Activated CD4-positive, alpha-beta T cell treated with anti-CD3 and anti-CD28 coated beads, Interleukin-2, amount 50 U/mL, for 24 hours (primary cell): ENCODE data around the gene CNNM4.
A peak's percentile ranks its signal among the peaks of the same experiment; 100 is the strongest.
"Not testable (repeated sequence)": the region's sequence is repeated elsewhere in the genome, so short reads cannot be mapped to it uniquely, and the experiment has no call there.

Experiments
- DNase-seq, 2 donors: peaks; one replicate each; pipeline ENCODE4 v3.0.0-alpha.2; 2020; ENCODE audit warnings: low read depth in 1 of 2, low spot score in 1 of 2

CNNM4 gene

DNA sequence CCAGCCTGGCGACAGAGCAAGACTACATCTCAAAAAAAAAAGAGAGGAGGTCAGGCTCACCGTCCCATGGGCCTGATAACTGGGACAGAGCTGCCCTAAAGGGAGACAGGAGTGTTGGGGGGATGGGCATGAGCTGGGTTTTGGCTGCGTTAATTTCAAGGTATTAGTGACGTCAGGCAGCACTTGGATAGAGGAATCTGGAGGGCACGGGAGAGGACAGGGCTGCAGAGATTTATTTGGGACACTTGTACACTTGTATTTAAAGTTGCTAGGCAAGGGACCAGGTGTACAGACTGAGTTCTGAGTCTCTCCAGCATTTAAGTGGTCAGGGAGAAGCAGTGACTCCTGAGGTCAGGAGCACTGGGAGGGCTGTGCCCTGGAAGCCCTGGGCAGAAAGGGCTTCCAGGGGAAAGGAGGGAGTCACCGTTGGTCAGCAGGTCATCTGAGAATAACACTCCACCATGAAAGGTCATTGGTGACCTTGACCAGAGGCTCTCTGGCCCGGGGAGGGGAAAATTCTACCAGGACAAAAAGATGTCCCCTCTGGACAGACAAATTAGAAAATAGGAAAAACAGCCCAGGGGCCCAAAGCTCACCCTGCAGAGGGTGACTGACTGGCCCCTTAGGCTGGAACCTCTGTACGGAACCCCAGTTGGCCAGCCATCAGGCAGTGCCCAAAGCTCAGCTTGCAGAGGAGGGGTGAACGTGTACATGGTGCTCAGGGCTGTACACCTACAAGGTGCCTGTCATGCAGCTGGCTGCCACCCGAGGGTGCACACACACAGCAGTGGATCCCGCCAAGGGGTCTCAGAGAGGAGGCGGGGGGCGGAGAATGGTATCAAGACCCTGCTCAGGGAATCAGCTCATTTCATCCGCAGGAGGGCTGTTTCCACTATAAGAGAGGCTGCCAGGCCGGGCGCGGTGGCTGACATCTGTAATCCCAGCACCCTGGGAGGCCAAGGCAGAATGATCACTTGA is 32.4 kb downstream of the CNNM4 start:
- DNase-seq, result no peak

GRCh38 chr2:96795076-96795475 is 34.4 kb downstream of the CNNM4 start:
- DNase-seq, result no peak

- DNase-seq, result not testable (repeated sequence)
These were observed 35.8 kb downstream of the CNNM4 start for GRCh38 chr2:96796497-96796896.

- no peak for DNase-seq
These were observed 36.4 kb downstream of the CNNM4 start for GRCh38 chr2:96797066-96797625.

DNA sequence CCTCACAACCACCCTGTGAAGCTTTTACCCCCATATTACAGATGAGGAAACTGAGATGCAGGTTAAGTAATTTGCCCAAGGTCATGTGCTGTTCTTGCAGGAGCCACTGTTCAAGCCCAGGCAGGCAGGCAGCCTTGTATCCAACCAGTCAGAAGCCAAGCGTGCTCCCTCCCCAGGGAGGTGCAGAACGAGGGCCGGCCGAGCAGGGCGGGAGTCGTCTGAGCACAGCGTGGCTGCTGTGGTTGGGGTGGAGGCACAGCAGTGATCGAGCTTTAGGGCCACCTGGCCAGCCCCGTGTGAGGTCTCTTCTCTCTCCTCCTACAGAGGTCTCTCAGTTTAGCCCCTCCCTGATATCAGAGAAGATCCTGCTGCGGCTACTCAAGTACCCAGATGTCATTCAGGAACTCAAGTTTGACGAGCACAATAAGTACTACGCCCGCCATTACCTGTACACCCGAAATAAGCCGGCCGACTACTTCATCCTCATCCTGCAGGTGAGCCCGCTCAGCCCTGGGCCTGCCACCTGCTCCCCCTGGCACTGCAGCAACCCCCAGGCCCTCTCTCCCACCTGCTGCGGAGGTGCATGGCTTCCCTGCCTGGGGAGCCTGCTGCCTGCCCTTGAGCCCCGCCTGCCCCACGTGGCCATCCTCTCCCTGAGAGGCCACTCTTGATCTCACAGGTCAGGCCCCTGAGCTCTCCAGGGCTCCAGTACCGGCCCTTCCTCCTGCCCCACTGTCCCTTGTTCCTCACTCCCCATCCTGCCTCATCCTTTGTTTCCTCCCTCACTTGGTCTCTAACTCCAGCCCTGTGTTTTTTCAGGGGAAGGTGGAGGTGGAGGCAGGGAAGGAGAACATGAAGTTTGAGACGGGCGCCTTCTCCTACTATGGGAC is 38.3 kb downstream of the CNNM4 start:
- DNase-seq, result no peak

DNA sequence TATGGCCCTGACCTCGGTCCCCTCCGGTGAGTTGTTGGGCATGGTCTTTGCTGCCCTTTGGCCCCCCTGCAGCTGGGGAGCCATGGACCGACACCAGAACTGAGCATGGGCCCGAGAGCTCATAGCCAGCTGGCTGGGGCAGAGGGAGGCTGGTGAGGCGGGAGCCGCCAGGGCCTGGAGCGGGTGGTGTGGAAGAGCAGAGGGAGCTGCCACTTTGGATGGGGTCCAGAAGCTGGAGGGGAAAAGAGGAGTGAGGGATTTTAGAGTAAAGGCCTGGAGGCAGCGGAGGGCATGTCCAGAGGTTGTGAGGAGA is 38.9 kb downstream of the CNNM4 start:
- DNase-seq, result no peak

DNA sequence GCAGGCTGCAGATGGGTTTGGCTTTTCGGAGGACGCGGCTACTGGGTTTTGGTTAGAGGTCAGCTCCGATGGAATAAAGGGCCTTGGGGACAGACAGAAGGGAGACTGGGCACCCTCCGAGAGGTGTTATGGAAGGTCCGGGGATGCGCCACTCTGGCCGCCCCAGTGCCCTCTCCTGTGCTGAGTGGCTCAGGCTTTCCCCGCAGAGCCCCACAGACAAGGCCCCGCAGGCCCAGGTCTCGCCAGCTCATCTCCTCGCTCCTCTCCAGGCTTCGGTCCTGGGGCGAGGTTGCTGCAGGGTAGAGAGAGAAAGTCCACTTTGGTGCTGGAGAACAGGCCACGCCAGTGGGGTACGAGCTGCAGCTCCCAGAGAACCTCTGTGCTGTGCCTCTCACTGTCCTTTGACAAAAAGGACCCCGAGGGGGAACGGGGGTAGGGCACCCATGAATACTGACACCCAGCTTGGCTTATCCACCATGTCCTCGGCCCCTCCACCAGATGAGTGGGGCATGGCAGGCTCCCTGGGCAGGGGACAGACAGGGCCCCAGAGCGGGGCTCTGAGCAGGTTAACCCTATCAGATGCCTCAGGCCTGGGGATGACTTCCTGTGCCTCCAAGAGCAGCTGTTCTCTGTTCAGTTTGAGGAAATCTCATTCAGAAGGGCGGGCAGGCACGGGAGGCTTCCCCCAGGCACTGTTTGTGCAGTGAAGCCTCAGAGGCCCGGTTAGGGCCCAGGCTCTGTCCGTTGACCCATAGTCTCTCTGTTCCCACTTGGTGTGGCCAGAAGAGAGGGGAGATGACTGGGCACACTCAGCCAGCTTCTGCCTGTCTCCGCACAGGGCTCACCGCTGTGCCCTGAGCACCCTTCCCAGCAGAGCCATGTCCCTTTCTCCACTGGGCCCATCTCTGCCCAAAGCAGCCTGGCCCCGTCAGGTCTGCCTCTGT is 39.6 kb downstream of the CNNM4 start:
- no peak for DNase-seq

- DNase-seq, result peak; percentile 56 to 58
These were observed 40.5 kb downstream of the CNNM4 start for GRCh38 chr2:96801005-96801785.

DNA sequence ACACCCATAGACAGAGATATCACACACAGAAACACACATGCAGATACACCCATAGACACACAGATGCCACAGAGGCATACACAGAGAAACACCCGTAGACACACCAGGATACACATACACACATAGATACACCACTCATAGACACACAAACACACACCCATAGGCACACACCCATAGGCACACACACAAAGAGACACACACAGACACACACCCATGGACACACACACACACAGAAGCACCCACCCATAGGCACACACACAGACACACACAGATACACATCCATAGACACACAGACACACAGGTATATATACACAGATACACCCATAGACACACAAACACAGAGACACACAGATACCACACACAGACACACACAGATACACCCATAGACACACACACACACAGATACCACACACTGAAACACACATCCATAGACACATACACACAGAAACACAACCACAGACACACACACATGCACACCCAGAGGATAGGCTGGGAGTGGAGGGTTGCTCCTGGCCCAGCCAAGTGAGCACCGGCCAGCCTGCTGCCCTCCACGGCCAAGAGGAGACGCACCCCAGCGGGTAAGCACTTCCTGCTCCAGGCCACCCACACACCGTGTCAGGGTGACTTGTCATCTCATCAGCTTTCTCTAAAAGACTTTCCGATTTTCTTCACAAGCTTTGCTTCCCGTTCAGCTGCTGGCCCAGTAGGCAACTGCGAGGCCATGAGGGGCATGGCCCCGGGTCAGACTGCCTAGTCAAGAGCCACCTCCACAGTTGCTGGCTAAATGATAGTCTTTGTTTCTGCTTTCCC is 41.3 kb downstream of the CNNM4 start:
- DNase-seq, result no peak

- no peak for DNase-seq
These were observed 42.0 kb downstream of the CNNM4 start for GRCh38 chr2:96802721-96803120.

DNA sequence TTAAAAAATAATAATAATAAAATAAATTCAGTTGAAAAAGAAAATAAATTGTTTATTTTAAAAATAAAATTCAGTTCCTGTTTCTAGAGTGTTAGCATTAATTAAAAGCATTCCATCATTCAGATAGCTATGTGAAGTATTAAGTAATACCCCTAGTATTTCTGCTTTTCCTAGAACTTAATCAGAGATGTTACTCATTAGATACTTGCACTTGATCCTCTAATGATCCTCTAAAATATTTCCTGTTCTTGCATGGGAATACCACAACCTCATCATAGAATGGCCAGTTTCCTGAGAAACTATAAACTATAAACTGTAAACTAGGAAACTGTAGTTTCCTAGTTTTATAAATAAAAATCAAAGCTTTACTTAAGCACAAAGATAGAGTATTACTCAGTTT is 44.3 kb downstream of the CNNM4 start:
- DNase-seq, result no peak

GRCh38 chr2:96805946-96806345 is 45.2 kb downstream of the CNNM4 start:
- DNase-seq, result not testable (repeated sequence)

DNA sequence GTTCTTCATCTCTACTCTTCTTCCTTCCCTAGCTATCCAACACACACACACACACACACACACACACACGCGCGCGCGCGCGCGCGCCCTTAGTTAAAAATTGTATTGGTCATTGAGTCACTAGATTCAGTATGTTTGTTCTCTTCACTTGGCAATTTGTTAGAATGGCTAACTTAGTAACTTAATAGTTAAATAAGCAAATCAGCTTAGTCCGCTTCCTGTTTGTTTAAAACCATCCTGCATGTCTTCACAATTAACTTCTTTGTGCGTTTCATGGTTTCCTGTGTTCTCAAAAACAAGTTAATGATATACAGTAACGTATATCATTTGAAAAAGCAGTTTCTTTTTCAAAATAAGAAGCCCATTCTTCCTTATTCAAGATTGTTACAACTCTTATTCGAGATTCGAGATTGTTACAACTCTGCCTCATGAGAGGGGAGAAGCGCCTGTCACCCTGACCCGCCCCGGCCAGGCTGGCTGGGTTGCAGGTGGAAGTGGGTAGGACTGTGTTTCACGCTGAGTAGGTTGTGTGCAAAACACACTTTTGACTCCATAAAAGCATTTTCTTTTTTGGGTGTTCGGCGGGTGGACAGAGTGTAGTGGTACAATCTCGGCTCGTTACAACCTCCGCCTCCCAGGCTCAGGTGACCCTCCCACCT is 45.9 kb downstream of the CNNM4 start:
- DNase-seq, result no peak

DNA sequence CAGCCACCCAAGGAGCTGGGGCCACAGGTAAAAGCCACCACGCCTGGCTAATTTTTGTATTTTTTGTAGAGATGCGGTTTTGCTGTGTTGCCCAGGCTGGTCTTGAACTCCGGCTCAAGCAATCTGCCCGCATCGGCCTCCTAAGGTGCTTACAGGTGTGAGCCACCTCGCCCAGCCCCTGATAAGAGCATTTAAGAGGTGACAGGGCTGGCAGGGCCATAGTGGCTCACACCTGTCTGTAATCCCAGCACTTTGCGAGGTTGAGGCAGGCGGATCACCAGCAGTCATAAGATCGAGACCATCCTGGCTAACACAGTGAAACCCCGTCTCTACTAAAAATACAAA is 46.4 kb downstream of the CNNM4 start:
- DNase-seq, result no peak

DNA sequence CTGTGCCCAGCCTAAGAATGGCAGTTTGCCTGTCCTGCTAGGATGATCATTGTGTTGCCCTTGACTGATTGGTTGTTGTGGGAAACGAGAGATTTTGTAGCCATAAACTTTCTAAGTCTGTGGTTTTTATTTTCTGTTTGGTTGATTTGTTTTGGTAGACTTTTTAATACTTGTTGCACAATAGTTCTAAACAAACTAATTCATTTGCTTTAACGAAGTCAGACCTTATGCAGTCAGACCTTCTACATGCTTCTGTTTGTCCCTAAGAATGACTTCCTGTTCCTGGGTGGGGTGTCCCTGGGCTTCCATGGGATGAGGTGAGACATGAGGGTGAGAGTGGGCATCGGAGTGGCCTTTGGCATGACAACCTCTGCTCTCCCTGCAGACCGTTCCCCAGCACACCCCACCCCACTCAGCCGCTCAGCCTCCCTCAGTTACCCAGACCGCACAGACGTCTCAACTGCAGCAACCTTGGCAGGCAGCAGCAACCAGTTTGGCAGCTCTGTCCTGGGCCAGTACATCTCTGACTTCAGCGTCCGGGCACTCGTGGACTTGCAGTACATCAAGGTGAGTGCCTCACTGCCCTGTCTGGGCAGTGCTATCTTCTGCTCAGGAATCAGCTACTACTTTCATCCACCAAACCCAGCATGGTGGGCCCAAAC is 47.6 kb downstream of the CNNM4 start:
- no peak for DNase-seq

DNA sequence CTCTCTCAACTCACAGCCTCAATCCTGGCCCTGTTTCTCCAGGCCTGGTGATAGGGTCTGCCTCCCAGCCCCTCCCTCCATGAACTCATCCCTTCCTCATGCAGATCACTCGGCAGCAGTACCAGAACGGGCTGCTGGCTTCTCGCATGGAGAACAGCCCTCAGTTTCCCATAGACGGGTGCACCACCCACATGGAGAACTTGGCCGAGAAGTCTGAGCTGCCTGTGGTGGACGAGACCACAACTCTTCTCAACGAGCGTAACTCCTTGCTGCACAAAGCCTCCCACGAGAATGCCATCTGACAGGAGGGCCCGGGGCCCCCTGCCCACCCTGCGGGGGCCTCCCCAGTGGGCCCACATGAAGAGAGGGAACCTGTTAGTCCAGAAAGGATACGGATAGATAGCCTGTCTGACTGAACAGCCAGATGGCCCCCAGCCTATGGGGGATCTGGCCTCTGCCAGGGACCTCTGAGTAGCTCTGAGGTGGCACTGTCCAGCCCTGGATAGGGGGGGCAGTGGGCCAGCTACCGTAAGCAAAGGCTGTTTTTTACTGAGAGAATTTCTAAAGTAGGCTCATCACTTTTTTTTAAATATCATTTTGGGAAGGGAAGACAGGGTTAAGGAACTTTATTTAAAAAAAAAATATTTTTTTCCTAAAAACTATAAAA is 48.6 kb downstream of the CNNM4 start:
- no peak for DNase-seq

- no peak for DNase-seq
These were observed 49.5 kb downstream of the CNNM4 start for GRCh38 chr2:96809951-96810782.
